ENCODE data around the gene ANAPC4.
"Not testable (repeated sequence)": the region's sequence is repeated elsewhere in the genome, so short reads cannot be mapped to it uniquely, and the experiment has no call there.

ANAPC4 gene, protein sequence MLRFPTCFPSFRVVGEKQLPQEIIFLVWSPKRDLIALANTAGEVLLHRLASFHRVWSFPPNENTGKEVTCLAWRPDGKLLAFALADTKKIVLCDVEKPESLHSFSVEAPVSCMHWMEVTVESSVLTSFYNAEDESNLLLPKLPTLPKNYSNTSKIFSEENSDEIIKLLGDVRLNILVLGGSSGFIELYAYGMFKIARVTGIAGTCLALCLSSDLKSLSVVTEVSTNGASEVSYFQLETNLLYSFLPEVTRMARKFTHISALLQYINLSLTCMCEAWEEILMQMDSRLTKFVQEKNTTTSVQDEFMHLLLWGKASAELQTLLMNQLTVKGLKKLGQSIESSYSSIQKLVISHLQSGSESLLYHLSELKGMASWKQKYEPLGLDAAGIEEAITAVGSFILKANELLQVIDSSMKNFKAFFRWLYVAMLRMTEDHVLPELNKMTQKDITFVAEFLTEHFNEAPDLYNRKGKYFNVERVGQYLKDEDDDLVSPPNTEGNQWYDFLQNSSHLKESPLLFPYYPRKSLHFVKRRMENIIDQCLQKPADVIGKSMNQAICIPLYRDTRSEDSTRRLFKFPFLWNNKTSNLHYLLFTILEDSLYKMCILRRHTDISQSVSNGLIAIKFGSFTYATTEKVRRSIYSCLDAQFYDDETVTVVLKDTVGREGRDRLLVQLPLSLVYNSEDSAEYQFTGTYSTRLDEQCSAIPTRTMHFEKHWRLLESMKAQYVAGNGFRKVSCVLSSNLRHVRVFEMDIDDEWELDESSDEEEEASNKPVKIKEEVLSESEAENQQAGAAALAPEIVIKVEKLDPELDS

DNA sequence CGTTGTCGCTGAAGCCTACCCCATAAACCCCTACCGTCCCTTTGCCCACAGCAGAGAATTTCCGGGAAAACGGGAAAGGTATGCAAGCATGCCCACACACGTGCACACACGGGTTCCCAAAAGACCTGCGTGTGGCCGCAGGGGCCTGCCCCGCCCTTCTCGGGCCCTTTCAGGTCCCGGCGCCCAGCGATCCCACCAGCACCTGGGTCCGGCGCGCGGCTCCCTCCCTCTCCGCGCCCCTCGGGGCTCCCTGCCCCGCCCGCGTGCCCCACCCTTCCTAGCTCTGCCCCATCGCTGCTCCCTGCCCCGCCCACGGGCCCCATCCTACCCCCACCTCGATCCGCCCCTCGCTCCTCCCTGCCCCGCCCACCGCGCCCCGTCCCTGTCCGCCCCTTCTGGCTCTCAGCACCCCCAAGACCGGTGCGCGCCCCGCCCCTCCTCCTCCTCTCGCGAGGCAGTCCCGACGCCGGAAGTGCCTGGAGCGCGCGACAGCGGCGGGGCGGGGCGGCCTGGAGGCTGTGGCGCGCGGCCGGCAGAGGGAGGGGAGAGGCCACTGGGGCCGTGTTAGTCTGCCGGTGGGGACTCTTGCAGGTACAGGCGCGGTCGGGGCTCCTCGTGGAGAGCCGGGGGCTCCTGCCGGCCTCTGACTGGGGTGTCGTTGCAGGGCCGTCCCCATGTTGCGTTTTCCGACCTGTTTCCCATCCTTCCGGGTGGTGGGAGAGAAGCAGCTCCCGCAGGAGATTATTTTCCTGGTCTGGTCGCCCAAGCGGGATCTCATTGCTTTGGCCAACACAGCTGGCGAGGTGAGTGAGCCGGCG, at the start of gene ANAPC4:
Gene ANAPC4, plus strand, starts transcription at position 510 of the 818 bp plus-strand sequence. Its CDS starts 165 bp downstream, at position 675.
- peak; percentile 79 for DNase-seq

DNA sequence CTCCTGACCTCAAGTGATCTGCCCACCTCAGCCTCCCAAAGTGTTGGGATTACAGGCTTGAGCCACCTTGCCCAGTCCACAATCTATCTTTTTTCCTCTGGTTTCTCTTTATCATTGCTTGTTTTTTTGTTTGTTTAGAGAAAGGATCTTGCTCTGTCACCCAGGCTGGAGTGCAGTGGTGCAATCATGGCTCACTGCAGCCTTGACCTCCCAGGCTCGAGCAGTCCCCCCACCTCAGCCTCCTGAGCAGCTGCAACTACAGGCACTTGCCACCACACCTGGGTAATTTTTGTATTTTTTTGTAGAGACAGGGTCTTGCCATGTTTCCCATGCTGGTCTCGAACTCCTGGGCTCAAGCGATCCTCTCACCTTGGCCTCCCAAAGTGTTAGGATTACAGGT, 48.6 kb upstream of the ANAPC4 start:
- not testable (repeated sequence) for DNase-seq

DNA sequence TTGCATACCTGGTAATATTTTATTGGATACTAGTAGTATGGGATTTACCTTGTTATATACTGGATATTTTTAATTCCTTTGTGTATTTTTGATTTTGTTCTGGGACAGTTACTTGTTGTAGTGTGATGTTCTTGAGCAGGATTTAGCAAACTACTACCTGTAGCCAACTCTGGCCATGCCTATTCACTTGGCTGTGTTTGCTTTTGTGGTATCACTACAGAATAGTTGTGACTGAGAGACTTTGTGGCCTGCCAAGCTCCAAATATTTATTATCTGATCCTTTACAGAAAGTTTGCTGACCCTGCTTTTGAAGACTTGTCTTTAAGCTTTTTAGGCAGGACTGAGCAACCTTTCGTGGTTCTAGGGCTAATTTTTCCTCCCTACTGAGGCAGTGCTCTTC, 46.7 kb upstream of the ANAPC4 start:
- DNase-seq: no peak

DNA sequence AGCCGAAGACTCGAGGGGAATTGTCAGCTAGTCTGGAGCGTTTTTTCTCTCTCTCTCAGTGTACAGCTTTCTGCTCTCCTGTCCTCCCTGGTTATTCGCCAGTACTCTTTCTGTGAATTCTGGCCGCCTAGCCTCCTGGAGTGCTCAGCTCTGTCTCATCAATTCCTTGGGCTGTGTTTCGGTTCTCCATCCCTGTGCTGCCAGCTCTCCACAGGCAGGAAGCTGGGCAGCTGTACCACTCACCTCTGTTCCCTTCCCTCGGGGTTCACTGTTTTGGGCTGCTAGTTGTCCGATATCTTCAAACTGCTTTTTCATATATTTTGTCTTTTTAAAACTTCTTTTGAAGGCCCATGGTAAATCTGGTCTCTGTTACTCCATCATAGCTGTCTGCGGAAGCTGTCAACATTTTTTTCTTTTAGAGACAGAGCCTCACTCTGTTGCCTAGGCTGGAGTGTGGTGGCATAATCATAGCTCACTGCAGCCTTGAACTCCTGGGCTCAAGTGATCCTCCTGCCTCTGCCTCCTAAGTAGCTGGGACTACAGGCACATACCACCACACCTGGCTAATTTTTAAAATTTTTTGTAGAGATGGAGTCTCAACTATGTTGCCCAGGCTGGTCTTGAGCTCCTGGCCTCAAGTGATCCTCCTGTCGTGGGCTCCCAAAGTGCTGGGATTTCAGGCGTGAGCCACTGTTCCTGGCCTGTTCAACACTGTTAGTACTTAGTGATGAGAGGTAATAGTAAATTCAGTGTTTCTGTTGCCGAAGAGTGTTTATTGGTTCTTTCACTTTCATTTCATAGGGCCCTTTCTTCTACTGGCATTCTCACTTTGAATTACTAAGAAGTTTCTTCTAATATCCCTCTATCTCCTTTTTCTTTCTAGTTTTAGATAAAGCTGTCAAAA, 45.9 kb upstream of the ANAPC4 start:
- DNase-seq: no peak

DNA sequence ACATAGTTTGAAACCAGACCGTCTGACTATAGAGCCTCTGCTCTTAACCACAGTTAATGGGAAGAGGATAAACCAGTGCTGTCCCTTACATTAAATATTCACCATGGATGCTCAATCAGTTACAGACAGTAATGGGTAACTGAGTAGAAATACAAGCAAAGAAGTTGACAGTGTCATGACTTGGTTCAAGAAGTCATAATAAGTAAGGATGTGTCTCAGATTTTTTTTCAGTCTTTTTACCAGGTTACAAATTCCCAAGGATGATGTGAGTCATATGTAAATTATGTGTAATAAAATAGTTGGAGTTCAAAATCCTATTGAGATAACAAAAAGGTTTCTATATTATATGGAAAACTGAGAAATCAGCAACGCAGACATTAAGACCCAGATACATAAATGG, 33.4 kb upstream of the ANAPC4 start:
- no peak for DNase-seq

DNA sequence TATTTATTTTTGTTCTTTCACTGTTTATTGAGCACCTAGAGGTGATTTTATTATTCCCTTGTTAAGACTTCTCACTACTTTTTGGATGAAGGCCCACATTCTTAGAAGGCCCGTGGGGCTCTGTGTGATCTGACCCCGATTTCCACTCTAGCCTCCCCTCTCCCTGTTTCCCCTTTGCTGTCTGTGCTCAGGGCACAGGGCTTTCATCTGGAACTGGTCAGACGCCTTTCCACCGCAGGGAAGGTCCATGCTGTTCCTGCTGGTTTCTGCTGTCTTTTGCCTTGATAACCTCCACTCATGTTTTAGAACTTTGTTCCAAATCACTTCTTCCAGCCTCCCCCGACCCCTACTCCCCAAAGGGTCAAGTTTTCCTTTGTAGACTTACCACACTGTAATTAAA, 31.3 kb upstream of the ANAPC4 start:
- DNase-seq: no peak

DNA sequence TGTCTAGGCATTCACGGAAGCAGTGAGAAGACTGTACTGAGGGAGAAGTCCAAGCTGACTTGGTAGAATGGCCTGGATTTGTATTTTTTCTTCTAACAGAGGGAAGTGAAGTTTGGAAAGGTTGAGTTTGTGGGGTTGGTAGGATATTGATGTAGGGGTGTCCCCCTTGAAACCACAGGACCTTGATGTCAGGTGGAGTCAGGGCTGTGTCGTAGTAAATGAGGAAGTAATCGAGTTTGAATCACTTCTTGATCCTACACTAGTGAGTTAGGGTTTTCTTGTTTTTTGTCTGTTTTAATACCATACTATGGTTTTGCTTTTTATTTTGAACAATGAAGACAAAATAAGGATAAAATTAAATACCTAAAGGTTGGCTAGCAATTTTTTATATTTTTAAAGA, 30.1 kb upstream of the ANAPC4 start:
- DNase-seq: no peak

DNA sequence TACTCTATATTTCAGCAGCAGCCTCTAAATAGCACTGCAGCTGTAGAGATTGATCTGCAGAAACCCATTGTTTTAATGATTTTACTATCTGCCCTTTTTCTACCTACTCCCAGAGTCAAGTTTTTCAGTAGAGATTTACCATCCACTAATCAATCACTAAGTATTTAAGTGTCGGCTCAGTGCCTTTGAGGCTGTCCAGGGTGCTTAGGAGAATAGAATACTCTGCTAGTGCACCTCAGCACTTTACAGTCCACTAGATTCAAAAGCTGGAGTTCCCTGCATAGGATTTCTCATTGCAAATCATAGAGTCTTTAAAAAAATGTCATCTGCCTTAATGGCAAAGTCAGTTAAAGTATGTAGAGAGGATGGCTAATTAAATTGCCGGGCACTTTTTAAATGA, 29.6 kb upstream of the ANAPC4 start:
- DNase-seq: no peak

DNA sequence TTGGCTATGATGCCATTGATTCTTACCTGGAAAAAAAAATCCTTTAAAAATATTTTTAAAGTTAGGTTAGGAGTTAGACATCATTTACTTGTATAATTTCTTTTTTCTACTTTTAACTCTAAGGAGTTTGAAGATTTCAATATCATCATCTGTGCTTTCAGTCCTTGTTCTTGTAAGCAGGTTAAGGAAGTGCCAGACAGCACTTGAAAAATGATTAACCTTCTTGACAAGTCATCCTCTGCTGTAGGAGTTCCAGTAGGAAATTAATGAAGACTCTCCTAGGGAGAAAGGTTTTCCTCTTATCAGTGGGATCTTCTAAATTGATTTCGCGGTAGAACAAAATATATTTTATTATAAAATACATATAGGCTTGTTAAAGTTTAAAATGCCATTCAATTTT, 29.1 kb upstream of the ANAPC4 start:
- DNase-seq: no peak

DNA sequence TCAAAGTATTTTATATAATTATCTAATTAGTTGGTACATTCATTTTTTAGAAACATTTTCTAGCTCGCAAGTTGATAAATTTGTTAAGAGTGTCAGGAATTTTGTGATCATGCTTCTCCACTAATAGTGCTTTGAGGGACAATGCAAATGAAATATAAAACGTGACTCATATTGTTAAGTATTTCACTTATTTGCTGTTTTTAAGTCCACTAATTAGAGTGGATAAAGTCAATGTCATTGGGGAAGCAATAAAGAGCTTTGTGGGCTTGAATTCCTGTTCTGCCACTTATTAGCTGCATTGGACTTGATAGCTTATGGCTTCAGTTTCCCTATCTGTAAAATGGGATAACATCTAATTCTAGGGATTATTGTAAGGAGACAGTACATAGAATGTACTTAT, 26.5 kb upstream of the ANAPC4 start:
- DNase-seq: no peak

DNA sequence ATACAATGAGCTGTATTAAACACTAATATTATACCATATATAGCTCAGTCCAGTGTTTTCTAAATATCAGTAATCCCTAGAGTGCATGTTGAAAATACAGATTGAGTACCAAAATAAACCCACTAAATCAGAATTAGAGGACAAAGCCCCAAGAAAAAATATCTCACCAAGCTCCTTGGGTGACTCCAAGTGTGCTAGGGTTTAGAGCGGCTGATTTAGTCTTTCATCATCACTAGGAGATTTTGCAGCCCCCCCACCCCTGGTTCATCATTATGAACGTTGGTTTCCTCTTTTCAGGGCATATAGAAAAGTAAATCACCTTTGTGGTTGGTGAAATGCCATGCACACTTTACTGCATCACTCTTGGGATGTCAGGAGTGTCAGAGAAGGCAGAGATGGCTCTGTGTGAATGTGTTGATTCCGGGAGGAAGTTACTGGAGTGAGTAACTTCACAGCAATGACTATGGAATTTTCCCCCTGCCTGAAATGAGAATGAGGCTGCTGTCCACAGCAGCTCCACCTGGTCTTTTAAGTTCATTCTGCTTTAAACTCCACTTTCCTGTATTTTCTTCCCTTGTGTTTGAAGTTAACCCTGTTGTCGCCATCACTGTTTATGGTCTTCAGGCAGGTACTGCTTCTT, 25.2 kb upstream of the ANAPC4 start:
- DNase-seq: no peak

DNA sequence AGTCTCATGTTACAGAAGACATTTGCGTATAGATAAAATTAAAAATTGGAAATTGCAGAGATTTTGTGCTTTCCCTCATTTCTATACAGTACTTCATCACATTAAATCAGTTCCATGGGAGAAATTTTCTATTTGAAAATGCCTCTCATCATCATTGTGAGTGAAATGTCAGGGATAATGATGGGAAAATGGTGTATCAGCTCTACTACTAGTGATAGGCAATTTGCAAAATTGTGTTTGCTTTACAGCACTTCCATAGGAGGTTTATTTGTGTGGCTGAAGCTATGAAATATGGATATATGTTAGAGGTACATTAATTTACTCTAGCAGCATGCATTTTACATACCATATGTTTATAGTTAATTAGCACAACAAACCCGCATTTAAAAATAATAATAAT, 21.0 kb upstream of the ANAPC4 start:
- DNase-seq: no peak

DNA sequence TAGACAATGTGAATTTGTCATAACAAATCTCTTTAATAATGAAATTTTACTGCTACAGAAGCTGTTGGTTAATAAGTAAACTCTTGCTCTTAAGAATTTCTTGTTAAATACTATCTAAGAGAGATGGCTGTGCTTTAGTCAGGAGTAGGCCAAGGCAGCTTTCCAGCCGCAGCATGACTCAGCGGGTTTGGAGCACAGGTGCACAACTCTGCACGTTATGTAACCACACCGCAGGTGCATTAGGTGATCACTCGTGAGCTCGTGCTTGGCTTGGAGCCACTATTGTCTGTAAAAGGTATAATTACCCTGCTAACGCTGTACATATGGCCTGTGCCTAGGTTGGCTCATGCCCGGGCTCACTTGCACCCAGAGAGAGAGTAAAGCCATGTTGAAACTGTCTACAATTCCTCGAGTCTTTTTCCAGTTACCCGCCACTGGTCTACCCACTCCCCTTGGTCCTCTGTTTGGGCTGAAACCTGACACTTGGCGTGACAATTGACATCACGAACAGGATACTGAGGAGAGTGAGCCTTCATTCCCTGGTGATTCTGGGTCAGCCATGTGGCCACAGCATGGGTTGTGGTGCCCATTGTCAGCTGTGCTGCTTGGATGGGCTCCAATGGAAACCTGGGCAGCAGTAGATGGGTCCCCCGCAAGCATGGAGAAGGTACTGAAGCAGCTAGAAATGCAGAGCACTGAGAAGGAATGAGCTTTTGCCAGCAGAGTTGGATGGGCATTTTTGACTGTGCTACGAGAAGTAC, 18.4 kb upstream of the ANAPC4 start:
- no peak for DNase-seq

DNA sequence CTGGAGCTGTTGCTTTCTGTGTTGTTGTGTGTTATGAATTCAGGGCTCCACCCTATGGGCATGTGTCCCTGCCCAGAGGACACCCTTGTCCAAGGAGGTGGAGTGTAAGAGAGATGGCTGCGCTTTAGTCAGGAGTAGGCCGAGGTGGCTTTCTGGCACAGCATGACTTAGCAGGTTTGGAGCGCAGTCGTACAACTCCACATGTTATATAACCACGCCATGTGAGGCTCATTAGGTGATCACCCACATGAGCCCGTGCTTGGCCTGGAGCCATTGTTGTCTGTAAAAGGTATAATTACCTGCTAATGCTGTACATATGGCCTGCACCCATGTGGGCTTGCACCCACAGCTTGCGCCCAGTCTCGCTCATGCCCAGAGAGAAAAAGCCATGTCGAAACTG, 15.8 kb upstream of the ANAPC4 start:
- no peak for DNase-seq

DNA sequence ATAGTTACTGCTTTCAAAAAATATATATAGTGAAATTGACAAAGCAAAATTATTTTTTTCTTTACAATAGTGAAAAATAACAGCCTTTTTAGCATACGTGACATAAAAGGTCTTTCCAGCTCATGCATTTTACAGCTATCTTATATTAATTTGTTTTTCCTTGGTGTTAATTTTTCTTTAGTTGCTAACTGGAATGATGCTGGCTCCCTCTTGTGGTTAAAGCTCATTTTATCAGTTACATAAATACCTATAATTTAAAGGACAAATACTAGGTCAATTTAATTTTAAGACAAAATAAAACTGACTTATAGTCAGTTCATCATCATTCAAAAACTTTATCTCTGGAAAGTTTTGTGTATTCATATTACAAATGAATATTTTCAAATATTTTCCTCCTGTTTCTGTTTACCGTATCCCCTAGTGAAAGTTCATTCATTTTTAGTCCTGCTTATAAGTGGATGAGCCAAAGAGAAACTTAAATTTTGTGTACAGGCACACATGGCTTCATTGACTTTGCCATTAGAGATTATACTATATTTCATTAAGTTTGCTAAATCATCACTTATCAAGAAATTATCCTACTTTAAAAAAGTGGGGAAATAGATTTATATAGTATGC, 9.9 kb upstream of the ANAPC4 start:
- DNase-seq: peak; percentile 17

DNA sequence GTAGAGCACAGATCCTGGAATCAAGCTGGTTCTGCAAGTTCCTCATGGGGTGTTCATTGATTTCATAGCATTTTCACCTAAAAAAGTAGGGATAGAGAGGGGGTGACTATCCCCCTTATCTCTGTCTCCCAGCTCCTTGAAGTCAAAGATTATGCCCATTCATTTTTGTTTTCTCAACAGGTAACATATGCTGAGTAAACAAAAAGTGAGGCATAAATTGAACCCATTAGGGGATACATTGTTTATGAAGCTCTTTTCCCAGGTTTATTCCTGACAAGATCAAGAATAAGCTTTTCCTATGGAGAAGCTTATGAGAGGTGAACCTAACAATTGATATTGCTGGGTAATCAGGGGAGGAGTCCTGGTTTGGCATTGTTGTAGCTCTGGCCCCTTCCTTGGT, 9.2 kb upstream of the ANAPC4 start:
- DNase-seq: no peak

DNA sequence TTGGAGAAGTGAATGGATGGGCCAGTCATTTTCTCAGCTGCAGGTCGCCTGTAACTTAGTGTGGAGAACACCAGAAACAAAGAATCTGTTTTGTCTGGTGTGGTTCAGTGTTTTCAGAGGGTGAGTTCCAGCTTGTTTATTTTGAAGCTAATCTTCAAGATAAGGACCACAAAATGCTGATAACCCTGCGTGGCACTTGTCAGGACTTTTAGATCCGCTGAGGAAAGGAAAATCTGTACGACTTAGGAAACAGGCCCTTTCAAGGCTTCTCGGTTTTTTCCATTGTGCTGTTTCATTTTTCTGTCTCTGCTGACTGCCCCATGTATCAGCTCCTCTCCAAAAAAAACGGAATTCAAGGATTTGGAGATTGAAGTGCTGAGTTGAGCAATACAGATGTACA, 8.7 kb upstream of the ANAPC4 start:
- no peak for DNase-seq

DNA sequence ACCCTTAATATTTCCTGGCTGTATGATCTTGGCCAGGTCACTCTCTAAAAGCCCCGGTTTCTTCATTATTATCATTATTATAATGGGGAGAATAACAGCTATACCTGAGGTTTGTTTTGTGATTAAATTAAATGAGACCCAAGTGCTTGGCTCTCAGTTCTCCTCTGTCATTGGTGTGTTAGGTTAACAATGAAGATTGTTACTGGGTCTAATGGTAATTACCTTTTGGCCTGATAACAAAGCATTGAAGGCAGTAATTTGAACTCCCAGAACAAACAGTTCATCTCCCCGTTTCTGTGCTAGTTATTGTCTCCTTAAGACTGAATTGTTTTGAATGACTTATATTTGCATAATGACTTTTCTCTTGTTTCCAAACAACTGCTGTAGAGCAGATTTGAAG, 6.8 kb upstream of the ANAPC4 start:
- DNase-seq: no peak

DNA sequence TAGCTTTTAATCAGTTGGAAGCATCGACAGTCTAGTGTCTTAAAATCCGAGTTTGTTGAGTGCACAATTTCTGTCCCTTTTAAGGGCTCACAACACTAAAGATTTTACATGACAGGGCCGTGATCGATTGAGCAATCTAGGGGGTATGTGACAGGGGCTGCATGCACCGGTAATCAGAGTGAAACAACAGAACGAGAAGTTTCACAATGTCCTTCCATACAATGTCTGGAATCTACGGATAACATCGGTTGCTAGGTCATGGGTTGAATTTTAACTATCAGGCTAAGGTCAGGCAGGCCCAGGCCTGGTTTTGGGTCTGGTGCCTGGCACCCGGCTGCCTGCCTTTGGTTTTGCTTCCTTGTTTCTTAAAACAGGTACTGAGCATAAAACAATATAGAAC, 4.5 kb upstream of the ANAPC4 start:
- DNase-seq: not testable (repeated sequence)

Measured in NCI-H2227 treated with DMSO at 0.1 percent for 48 hours (cell line).